OCI-LY1 (cell line): ENCODE results near the gene BTK.

Source experiments
- EZH2 ChIP-seq: fragments of 200-600 bp; sonication (generic), shearing (Covaris generic); IDR thresholded peaks from 2 replicates; pipeline ENCODE4 v1.8.0; 2017; ENCODE audit warnings: borderline replicate concordance, mixed run types, mild to moderate bottlenecking, antibody characterized with exemption, low read length, moderate library complexity, mixed read lengths
- TF ChIP-seq, protein P1 (sequence below): fragments of 200-600 bp; sonication (generic), shearing (Covaris generic); IDR thresholded peaks from 2 replicates; pipeline ENCODE4 v1.5.1; 2017; ENCODE audit warnings: mild to moderate bottlenecking, antibody characterized with exemption, low read length, moderate library complexity, mixed read lengths

DNA sequence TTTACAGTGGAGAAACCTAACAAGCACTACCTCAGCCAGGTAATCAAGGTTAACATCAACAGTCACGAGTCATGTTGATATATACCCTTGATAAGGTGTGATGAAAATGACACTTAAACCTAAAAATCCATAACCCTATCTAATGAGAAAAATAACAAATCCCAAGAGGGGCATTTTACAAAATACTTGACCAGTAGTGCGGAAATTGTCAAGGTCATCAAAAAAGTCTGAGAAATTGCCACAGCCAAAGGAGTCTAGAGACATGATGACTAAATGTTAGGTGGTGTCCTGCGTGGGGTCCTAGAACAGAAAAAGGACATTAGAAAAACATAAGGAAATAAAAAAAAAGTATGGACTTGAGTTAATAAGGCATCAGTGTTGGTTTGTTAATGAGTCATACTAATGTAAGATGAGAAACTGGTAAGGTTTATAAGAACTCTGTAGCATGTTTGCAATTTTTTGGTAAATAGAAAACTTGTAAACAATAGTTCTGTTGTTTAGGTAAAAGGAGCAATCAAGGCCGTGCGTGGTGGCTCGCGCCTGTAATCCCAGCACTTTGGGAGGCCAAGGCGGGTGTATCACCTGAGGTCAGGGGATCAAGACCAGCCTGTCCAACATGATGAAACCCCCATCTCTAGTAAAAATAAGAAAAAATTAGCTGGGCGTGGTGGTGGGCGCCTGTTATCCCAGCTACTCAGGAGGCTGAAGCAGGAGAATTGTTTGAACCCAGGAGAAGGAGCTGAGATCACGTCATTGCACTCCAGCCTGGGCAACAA, 7.7 kb upstream of the BTK start:
- TF ChIP-seq, protein P1, sequence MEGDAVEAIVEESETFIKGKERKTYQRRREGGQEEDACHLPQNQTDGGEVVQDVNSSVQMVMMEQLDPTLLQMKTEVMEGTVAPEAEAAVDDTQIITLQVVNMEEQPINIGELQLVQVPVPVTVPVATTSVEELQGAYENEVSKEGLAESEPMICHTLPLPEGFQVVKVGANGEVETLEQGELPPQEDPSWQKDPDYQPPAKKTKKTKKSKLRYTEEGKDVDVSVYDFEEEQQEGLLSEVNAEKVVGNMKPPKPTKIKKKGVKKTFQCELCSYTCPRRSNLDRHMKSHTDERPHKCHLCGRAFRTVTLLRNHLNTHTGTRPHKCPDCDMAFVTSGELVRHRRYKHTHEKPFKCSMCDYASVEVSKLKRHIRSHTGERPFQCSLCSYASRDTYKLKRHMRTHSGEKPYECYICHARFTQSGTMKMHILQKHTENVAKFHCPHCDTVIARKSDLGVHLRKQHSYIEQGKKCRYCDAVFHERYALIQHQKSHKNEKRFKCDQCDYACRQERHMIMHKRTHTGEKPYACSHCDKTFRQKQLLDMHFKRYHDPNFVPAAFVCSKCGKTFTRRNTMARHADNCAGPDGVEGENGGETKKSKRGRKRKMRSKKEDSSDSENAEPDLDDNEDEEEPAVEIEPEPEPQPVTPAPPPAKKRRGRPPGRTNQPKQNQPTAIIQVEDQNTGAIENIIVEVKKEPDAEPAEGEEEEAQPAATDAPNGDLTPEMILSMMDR, result no peak
- no peak for TF ChIP-seq EZH2
